Calu3 (cell line): ENCODE data around the gene B4GAT1. TPM values are rescaled to one million over a fixed set of nuclear protein-coding genes. Genes with fewer than 3 reads are reported as not detected.
"Not testable (repeated sequence)": the region's sequence is repeated elsewhere in the genome, so short reads cannot be mapped to it uniquely, and the experiment has no call there.

Source experiments
- BruUV-seq: library from RNA; stranded (reverse); fragments of 400-500 nt; replicated peaks from 2 replicates; lab custom pipeline; 2021; lab: Mats Ljungman, UMichigan
- CTCF ChIA-PET: fragments of 300-600 bp; sonication (Branson Sonifier 250); formaldehyde crosslinking; loops from one replicate; lab custom pipeline; 2022; ENCODE audit warnings: antibody characterized with exemption; lab: Charles Lee
- DNase-seq: peaks from one replicate; pipeline ENCODE4 v3.0.0; 2022
- H3K27ac Mint-ChIP-seq: one replicate; pipeline ENCODE4 v1.8.0; 2022; ENCODE audit warnings: mixed read lengths; ENCODE audit not compliant: unreplicated experiment
- H3K27me3 Mint-ChIP-seq: one replicate; pipeline ENCODE4 v1.8.0; 2022; ENCODE audit warnings: mixed read lengths; ENCODE audit not compliant: unreplicated experiment
- H3K36me3 Mint-ChIP-seq: one replicate; pipeline ENCODE4 v1.8.0; 2022; ENCODE audit warnings: mild to moderate bottlenecking, moderate library complexity, mixed read lengths; ENCODE audit not compliant: insufficient read depth, unreplicated experiment
- H3K4me1 Mint-ChIP-seq: one replicate; pipeline ENCODE4 v1.8.0; 2022; ENCODE audit warnings: mild to moderate bottlenecking, low read depth, mixed read lengths; ENCODE audit not compliant: unreplicated experiment
- H3K4me3 Mint-ChIP-seq: one replicate; pipeline ENCODE4 v1.8.0; 2022; ENCODE audit warnings: mild to moderate bottlenecking, low read depth, moderate library complexity, mixed read lengths; ENCODE audit not compliant: unreplicated experiment
- H3K9me3 Mint-ChIP-seq: one replicate; pipeline ENCODE4 v1.8.0; 2022; ENCODE audit warnings: low read depth, mixed read lengths; ENCODE audit not compliant: unreplicated experiment
- CTCF ChIP-seq: fragments of 200-600 bp; IDR thresholded peaks from one replicate; pipeline ENCODE4 v1.8.0; 2022; ENCODE audit warnings: antibody characterized with exemption; ENCODE audit not compliant: unreplicated experiment
- intact Hi-C: fragments of 100-400 bp; cut with micrococcal nuclease; formaldehyde crosslinking; loops from one replicate; pipeline ENCODE4 v1.10.0; 2022; ENCODE audit not compliant: unreplicated experiment
- total RNA-seq: library from RNA; stranded (reverse); gene quantifications from 2 replicates; pipeline ENCODE4 v1.2.3, GENCODE V29; 2022

Gene B4GAT1
- total RNA-seq, 1 experiment from 2014 or later: 11.8 TPM

- DNase-seq: no peak
- H3K4me3 Mint-ChIP-seq: no peak overlapping the region
- peaks cover 10% of the 10 kb centered on the region for H3K4me1 Mint-ChIP-seq
- H3K27ac Mint-ChIP-seq: no peak overlapping the region
- H3K9me3 Mint-ChIP-seq: peaks cover 6% of the 10 kb centered on the region
- H3K36me3 Mint-ChIP-seq: no peaks in the 10 kb centered on the region
- no peak for TF ChIP-seq CTCF
- no TSS peak for BruUV-seq
- intact Hi-C loops: no loop called here
- CTCF ChIA-PET: interaction anchor here (1.4 kb wide), 1 partner anchor 11 kb away, joined by 3 read pairs; no protein-coding TSS in a partner anchor
- peaks cover 42% of the 10 kb centered on the region for H3K27me3 Mint-ChIP-seq
These were observed 24.5 kb downstream of the B4GAT1 start for GRCh38 chr11:66322732-66323427.

GRCh38 chr11:66321606-66322005 is 25.8 kb downstream of the B4GAT1 start:
- Mint-ChIP-seq H3K27me3 (peaks cover 42% of the 10 kb centered on the region), H3K4me3 (no peak overlapping the region), H3K36me3 (no peaks in the 10 kb centered on the region), H3K9me3 (peaks cover 6% of the 10 kb centered on the region), H3K27ac (no peak overlapping the region), H3K4me1 (no peaks in the 10 kb centered on the region)
- intact Hi-C loops: no loop called here
- no peak for DNase-seq
- CTCF ChIA-PET: interaction anchor here (1.4 kb wide), 1 partner anchor 10 kb away, joined by 3 read pairs; no protein-coding TSS in a partner anchor
- TF ChIP-seq CTCF: no peak
- BruUV-seq: no TSS peak

- peaks cover 48% of the 10 kb centered on the region for H3K27me3 Mint-ChIP-seq
- H3K4me1 Mint-ChIP-seq, intact Hi-C loops, H3K9me3 Mint-ChIP-seq, BruUV-seq, H3K36me3 Mint-ChIP-seq, DNase-seq, H3K27ac Mint-ChIP-seq, CTCF ChIA-PET, H3K4me3 Mint-ChIP-seq: not testable (repeated sequence)
These were observed 26.7 kb downstream of the B4GAT1 start for GRCh38 chr11:66320748-66321147.

GRCh38 chr11:66320289-66320688 is 27.1 kb downstream of the B4GAT1 start:
- DNase-seq, H3K36me3 Mint-ChIP-seq, intact Hi-C loops, H3K27ac Mint-ChIP-seq, CTCF ChIA-PET, H3K9me3 Mint-ChIP-seq, H3K4me3 Mint-ChIP-seq, BruUV-seq, H3K4me1 Mint-ChIP-seq: not testable (repeated sequence)
- peaks cover 53% of the 10 kb centered on the region for H3K27me3 Mint-ChIP-seq

- no peak for TF ChIP-seq CTCF
- H3K4me1 Mint-ChIP-seq: no peaks in the 10 kb centered on the region
- intact Hi-C loops: no loop called here
- no TSS peak for BruUV-seq
- H3K27ac Mint-ChIP-seq: no peak overlapping the region
- CTCF ChIA-PET: no interaction called here
- DNase-seq: no peak
- peaks cover 6% of the 10 kb centered on the region for H3K9me3 Mint-ChIP-seq
- no peak overlapping the region for H3K4me3 Mint-ChIP-seq
- H3K27me3 Mint-ChIP-seq: peaks cover 63% of the 10 kb centered on the region
- peaks cover 9% of the 10 kb centered on the region for H3K36me3 Mint-ChIP-seq
These were observed 28.8 kb downstream of the B4GAT1 start for GRCh38 chr11:66318600-66318970.
